ENCODE results near the gene TYW3.

The TYW3 gene

GRCh38 chr1:74732960-74733603 lies at the start of gene TYW3, which contains the start of gene CRYZ:
Gene TYW3 (plus strand): TSS chr1:74733152. CDS start chr1:74733245, 93 bp downstream.
Gene CRYZ (minus strand): TSS chr1:74733050. CDS start chr1:74724821, 8,229 bp downstream.
- peaks cover 24% of the 10 kb centered on the region for H3K36me3 ChIP-seq (replicated peaks; ENCODE audit: low read depth, low read length)
- peak within 1 kb of the TSS; percentile 81 for H2AFZ ChIP-seq (ENCODE audit: low read depth, low read length)
- H3K4me2 ChIP-seq (ENCODE audit: low read length) = peak within 1 kb of the TSS; percentile 98
- no peaks in the 10 kb centered on the region for H4K20me1 ChIP-seq (ENCODE audit: insufficient read depth, low read length)
- peaks cover 19% of the 10 kb centered on the region for H3K4me1 ChIP-seq (ENCODE audit: low read length)
- no peak for TF ChIP-seq EZH2phosphoT487 (IDR thresholded peaks at IDR 0.05; ENCODE audit: low read depth)
- TF ChIP-seq, protein P1, sequence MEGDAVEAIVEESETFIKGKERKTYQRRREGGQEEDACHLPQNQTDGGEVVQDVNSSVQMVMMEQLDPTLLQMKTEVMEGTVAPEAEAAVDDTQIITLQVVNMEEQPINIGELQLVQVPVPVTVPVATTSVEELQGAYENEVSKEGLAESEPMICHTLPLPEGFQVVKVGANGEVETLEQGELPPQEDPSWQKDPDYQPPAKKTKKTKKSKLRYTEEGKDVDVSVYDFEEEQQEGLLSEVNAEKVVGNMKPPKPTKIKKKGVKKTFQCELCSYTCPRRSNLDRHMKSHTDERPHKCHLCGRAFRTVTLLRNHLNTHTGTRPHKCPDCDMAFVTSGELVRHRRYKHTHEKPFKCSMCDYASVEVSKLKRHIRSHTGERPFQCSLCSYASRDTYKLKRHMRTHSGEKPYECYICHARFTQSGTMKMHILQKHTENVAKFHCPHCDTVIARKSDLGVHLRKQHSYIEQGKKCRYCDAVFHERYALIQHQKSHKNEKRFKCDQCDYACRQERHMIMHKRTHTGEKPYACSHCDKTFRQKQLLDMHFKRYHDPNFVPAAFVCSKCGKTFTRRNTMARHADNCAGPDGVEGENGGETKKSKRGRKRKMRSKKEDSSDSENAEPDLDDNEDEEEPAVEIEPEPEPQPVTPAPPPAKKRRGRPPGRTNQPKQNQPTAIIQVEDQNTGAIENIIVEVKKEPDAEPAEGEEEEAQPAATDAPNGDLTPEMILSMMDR (IDR thresholded peaks at IDR 0.05; ENCODE audit: low read depth, low read length) = no peak
- peak within 1 kb of the TSS; percentile 86 for H3K27ac ChIP-seq (ENCODE audit: low read length)
- peak within 1 kb of the TSS; percentile 87 for H3K4me3 ChIP-seq (ENCODE audit: low read length)
- peaks cover 19% of the 10 kb centered on the region for H3K79me2 ChIP-seq (ENCODE audit: low read length)
- H3K27me3 ChIP-seq (ENCODE audit: low read depth, low read length) = no peaks in the 10 kb centered on the region
- no peaks in the 10 kb centered on the region for H3K9me3 ChIP-seq (ENCODE audit: insufficient read depth, low read length)
- peak within 1 kb of the TSS; percentile 83 for H3K9ac ChIP-seq (ENCODE audit: low read length)

DNA sequence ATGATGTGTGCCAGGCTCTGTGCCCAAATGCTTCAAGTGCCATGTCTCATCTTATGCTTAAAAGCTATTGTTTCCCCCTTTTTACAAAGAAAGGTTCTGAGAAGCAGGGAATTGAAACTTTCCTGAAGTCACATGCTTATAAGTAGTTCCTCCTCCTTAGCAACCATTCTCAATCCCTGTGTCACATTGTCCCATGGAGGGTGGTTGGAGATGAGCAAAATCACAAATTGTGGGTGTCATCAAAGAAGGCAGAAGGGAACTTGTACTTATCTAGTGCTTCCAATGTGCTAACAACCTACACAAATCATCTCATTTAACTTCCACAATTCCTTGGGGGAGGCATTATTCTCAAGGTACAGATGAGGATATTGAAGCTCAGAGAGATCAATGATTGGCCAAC lies 49.3 kb upstream of the TYW3 start:
- no peak overlapping the region for H3K4me2 ChIP-seq (ENCODE audit: low read length)
- H3K4me3 ChIP-seq (ENCODE audit: low read length) = no peak overlapping the region
- no peak overlapping the region for H2AFZ ChIP-seq (ENCODE audit: low read depth, low read length)
- TF ChIP-seq, protein P1 (IDR thresholded peaks at IDR 0.05; ENCODE audit: low read depth, low read length) = no peak
- TF ChIP-seq EZH2phosphoT487 (IDR thresholded peaks at IDR 0.05; ENCODE audit: low read depth) = no peak
- no peaks in the 10 kb centered on the region for H3K9me3 ChIP-seq (ENCODE audit: insufficient read depth, low read length)
- no peaks in the 10 kb centered on the region for H4K20me1 ChIP-seq (ENCODE audit: insufficient read depth, low read length)
- no peak overlapping the region for H3K27ac ChIP-seq (ENCODE audit: low read length)
- H3K79me2 ChIP-seq (ENCODE audit: low read length) = no peaks in the 10 kb centered on the region
- no peak overlapping the region for H3K9ac ChIP-seq (ENCODE audit: low read length)
- H3K36me3 ChIP-seq (replicated peaks; ENCODE audit: low read depth, low read length) = no peaks in the 10 kb centered on the region
- peaks cover 42% of the 10 kb centered on the region for H3K4me1 ChIP-seq (ENCODE audit: low read length)
- H3K27me3 ChIP-seq (ENCODE audit: low read depth, low read length) = peaks cover 17% of the 10 kb centered on the region; the same call in 1 of the 2 replicates

DNA sequence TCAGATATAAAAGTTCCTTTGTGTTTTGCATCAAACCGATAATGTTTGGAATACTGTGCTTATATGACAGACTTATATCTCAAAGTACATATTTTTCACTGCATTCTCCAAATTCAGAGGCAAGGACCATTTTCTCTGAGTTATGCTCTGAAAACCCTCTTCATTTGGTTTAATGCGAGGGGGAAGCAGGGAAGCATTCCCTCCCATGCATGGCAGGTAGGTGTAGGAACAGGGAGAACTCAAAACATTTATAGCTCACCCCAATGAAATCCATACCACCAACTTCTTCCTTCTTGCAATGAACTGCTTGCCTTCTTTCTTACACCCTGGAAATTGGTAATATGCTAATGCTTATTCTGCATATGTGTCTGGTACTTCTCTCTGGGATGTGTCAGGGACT lies 48.7 kb upstream of the TYW3 start:
- TF ChIP-seq, protein P1 (IDR thresholded peaks at IDR 0.05; ENCODE audit: low read depth, low read length) = no peak
- no peak for TF ChIP-seq EZH2phosphoT487 (IDR thresholded peaks at IDR 0.05; ENCODE audit: low read depth)
- Histone ChIP-seq H3K27ac (ENCODE audit: low read length) (no peak overlapping the region), H3K4me3 (ENCODE audit: low read length) (no peak overlapping the region), H3K27me3 (ENCODE audit: low read depth, low read length) (peaks cover 13% of the 10 kb centered on the region; the same call in 1 of the 2 replicates), H3K4me2 (ENCODE audit: low read length) (no peak overlapping the region), H2AFZ (ENCODE audit: low read depth, low read length) (no peak overlapping the region), H4K20me1 (ENCODE audit: insufficient read depth, low read length) (no peaks in the 10 kb centered on the region), H3K36me3 (replicated peaks; ENCODE audit: low read depth, low read length) (no peaks in the 10 kb centered on the region), H3K4me1 (ENCODE audit: low read length) (peaks cover 43% of the 10 kb centered on the region), H3K79me2 (ENCODE audit: low read length) (no peaks in the 10 kb centered on the region), H3K9ac (ENCODE audit: low read length) (no peak overlapping the region), H3K9me3 (ENCODE audit: insufficient read depth, low read length) (no peaks in the 10 kb centered on the region)

DNA sequence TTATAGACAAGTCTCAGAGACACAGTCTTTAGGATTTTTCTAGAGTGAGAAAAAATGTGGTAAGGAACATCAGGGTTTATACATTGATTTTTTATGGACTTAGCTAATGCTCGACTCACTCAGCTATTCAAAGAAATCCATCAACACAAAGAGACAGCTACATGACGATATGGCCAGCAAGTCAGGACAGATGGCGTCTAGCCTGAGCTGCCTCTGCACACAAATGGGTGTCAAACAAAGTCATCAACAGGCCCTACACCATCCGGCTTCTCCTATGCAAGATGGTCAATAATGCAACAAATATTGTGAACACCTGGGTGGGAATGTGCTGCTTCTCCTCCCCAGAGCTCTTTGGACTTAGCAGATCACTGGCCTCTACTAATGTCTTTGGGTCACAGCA lies 46.0 kb upstream of the TYW3 start:
- Histone ChIP-seq H3K9ac (ENCODE audit: low read length) (no peak overlapping the region), H4K20me1 (ENCODE audit: insufficient read depth, low read length) (no peaks in the 10 kb centered on the region), H3K36me3 (replicated peaks; ENCODE audit: low read depth, low read length) (no peaks in the 10 kb centered on the region), H3K9me3 (ENCODE audit: insufficient read depth, low read length) (no peaks in the 10 kb centered on the region), H3K27me3 (ENCODE audit: low read depth, low read length) (peaks cover 13% of the 10 kb centered on the region; the same call in 1 of the 2 replicates), H3K4me3 (ENCODE audit: low read length) (no peak overlapping the region), H3K79me2 (ENCODE audit: low read length) (no peaks in the 10 kb centered on the region), H3K4me2 (ENCODE audit: low read length) (no peak overlapping the region), H3K27ac (ENCODE audit: low read length) (no peak overlapping the region), H3K4me1 (ENCODE audit: low read length) (peaks cover 23% of the 10 kb centered on the region), H2AFZ (ENCODE audit: low read depth, low read length) (no peak overlapping the region)
- TF ChIP-seq EZH2phosphoT487 (IDR thresholded peaks at IDR 0.05; ENCODE audit: low read depth) = no peak
- TF ChIP-seq, protein P1 (IDR thresholded peaks at IDR 0.05; ENCODE audit: low read depth, low read length) = no peak

Data from OCI-LY3 (cell line).